Right lobe of liver (tissue), 6 donors: ENCODE results near the gene FAM124B. TPM values are rescaled to one million over a fixed set of nuclear protein-coding genes. Genes with fewer than 3 reads are reported as not detected.

Source experiments
- ATAC-seq, 4 donors: fragments of 200-7000 bp; cut with Tn5 transposase; one replicate each; pipeline ENCODE4 v1.9.1; 2020; ENCODE audit warnings: mild to moderate bottlenecking in 4 of 4, moderate library complexity in 4 of 4
- DNase-seq, 3 donors: peaks; one replicate each; pipeline ENCODE4 v3.0.0-alpha.2; 2020
- H3K27ac ChIP-seq, 3 donors: fragments of 200-600 bp; one replicate each; pipeline ENCODE4 v1.8.0; 2022
- H3K27me3 ChIP-seq, 2 donors: fragments of 200-600 bp; one replicate each; pipeline ENCODE4 v1.8.0; 2022
- H3K36me3 ChIP-seq, 4 donors: fragments of 200-600 bp; sonication (generic) in 1 of 4; one replicate each; pipeline versions ENCODE4 v1.5.1 to v1.8.0; 2017 to 2022; ENCODE audit warnings: control low read depth in 1 of 4
- H3K4me1 ChIP-seq, 4 donors: fragments of 200-600 bp; sonication (generic) in 1 of 4; one replicate each; pipeline versions ENCODE4 v1.5.1 to v1.8.0; 2017 to 2022; ENCODE audit warnings: control low read depth in 1 of 4
- H3K4me3 ChIP-seq, 3 donors: fragments of 200-600 bp; one replicate each; pipeline ENCODE4 v1.8.0; 2022
- H3K9me3 ChIP-seq, 4 donors: fragments of 200-600 bp; sonication (generic) in 1 of 4; one replicate each; pipeline versions ENCODE4 v1.5.1 to v1.8.0; 2017 to 2022; ENCODE audit warnings: control low read depth in 1 of 4
- POLR2A ChIP-seq: fragments of 450-650 bp; IDR thresholded peaks from one replicate; pipeline ENCODE4 v1.6.1; 2017; ENCODE audit warnings: antibody characterized with exemption, mild to moderate bottlenecking
- WGBS: methylation state at CpG from one replicate; pipeline ENCODE4 v1.1.6; 2018; ENCODE audit warnings: low coverage, low lambda C conversion rate; ENCODE audit not compliant: insufficient coverage; ENCODE audit errors: missing lambda C conversion rate; 5-methylcytosine and 5-hydroxymethylcytosine counted together
- intact Hi-C, 2 donors: fragments of 100-400 bp; cut with DNase I; formaldehyde crosslinking; loops; one replicate each; pipeline versions ENCODE4 v1.11.2 to v1.14.1; 2022
- total RNA-seq, 6 experiments: library from RNA; depleted of rRNA in 2 of 6; stranded (reverse); fragments of >200 nt in 2 of 6; fragmentation: NEBNext Ultra II Directional in 3 of 6; extraction: Animal tissue kit (Norgen Biotek cat#: 25700) in 3 of 6; gene quantifications; one replicate each; pipeline versions ENCODE4 v1.1.0 to v1.2.4, GENCODE V29; 2016 to 2023
- TF ChIP-seq, protein P1 (sequence below), 4 donors: fragments of 200-600 bp in 3 of 4; fragments of 450-650 bp in 1 of 4; IDR thresholded peaks; one replicate each; pipeline versions ENCODE4 v1.5.1 to v1.8.0; 2016 to 2022; ENCODE audit warnings: antibody characterized with exemption in 4 of 4, mild to moderate bottlenecking in 2 of 4
- donor health status: DM: no; HTN: yes; CAD: no.
- donor health status: DM: no; HTN: no; CAD: no.
- donor health status: DM: no; HTN: no; CAD: no.
- donor health status: DM: no; HTN: yes; CAD: no.
- donor health status: DM: no; HTN: yes; CAD: no.

The FAM124B gene
- total RNA-seq, 6 experiments from 2014 or later: 0.14 to 2.4 (median 0.56) TPM

- ATAC-seq (peak in 2 of 4 donors; percentile 29 to 47), DNase-seq (no peak)
- 38% methylated on average over 2 of the region's 3 CpGs for WGBS
- no peaks in the 10 kb centered on the region for H3K36me3 ChIP-seq
- intact Hi-C loops: no loop called here
- H3K4me1 ChIP-seq: no peaks in the 10 kb centered on the region
- no peak for TF ChIP-seq POLR2A
- TF ChIP-seq, protein P1, sequence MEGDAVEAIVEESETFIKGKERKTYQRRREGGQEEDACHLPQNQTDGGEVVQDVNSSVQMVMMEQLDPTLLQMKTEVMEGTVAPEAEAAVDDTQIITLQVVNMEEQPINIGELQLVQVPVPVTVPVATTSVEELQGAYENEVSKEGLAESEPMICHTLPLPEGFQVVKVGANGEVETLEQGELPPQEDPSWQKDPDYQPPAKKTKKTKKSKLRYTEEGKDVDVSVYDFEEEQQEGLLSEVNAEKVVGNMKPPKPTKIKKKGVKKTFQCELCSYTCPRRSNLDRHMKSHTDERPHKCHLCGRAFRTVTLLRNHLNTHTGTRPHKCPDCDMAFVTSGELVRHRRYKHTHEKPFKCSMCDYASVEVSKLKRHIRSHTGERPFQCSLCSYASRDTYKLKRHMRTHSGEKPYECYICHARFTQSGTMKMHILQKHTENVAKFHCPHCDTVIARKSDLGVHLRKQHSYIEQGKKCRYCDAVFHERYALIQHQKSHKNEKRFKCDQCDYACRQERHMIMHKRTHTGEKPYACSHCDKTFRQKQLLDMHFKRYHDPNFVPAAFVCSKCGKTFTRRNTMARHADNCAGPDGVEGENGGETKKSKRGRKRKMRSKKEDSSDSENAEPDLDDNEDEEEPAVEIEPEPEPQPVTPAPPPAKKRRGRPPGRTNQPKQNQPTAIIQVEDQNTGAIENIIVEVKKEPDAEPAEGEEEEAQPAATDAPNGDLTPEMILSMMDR (IDR thresholded peaks at IDR 0.05): no peak
- no peaks in the 10 kb centered on the region for H3K27me3 ChIP-seq
- no peak overlapping the region for H3K27ac ChIP-seq
- no peak overlapping the region for H3K4me3 ChIP-seq
- no peaks in the 10 kb centered on the region for H3K9me3 ChIP-seq
These were observed 27.0 kb upstream of the FAM124B start for GRCh38 chr2:224428787-224429440.

GRCh38 chr2:224427471-224427870 is 25.6 kb upstream of the FAM124B start:
- Histone ChIP-seq H3K4me3 (no peak overlapping the region), H3K4me1 (no peaks in the 10 kb centered on the region), H3K27me3 (no peaks in the 10 kb centered on the region), H3K9me3 (no peaks in the 10 kb centered on the region), H3K27ac (no peak overlapping the region), H3K36me3 (no peaks in the 10 kb centered on the region)
- ATAC-seq (no peak), DNase-seq (no peak)
- WGBS: 54% methylated on average over 3 of the region's 4 CpGs
- intact Hi-C loops: no loop called here
- no peak for TF ChIP-seq POLR2A
- TF ChIP-seq, protein P1 (IDR thresholded peaks at IDR 0.05): no peak

GRCh38 chr2:224426656-224427055 is 24.7 kb upstream of the FAM124B start:
- no peak overlapping the region for H3K27ac ChIP-seq
- 68% methylated on average over 3 of the region's 3 CpGs for WGBS
- no peak for ATAC-seq

GRCh38 chr2:224421065-224421464 is 19.2 kb upstream of the FAM124B start:
- no peaks in the 10 kb centered on the region for H3K9me3 ChIP-seq
- DNase-seq: no peak
- intact Hi-C loops: no loop called here
- WGBS: 71% methylated on average over 2 of the region's 2 CpGs
- H3K27me3 ChIP-seq: no peaks in the 10 kb centered on the region
- no peaks in the 10 kb centered on the region for H3K4me1 ChIP-seq
- no peak for TF ChIP-seq POLR2A
- TF ChIP-seq, protein P1 (IDR thresholded peaks at IDR 0.05): no peak
- ATAC-seq: no peak
- H3K27ac ChIP-seq: no peak overlapping the region
- no peak overlapping the region for H3K4me3 ChIP-seq
- H3K36me3 ChIP-seq: no peaks in the 10 kb centered on the region

More at GRCh38 chr2:224426656-224427055, 24.7 kb upstream of the FAM124B start:
- no peaks in the 10 kb centered on the region for H3K27me3 ChIP-seq
- TF ChIP-seq, protein P1 (IDR thresholded peaks at IDR 0.05): no peak
- TF ChIP-seq POLR2A: no peak
- intact Hi-C loops: no loop called here
- H3K36me3 ChIP-seq: no peaks in the 10 kb centered on the region
- no peak overlapping the region for H3K4me3 ChIP-seq
- H3K4me1 ChIP-seq: no peaks in the 10 kb centered on the region
- no peak for DNase-seq
- no peaks in the 10 kb centered on the region for H3K9me3 ChIP-seq
